Vagina (tissue), 2 donors: ENCODE data around the gene DPP4. TPM values are rescaled to one million over a fixed set of nuclear protein-coding genes. Genes with fewer than 3 reads are reported as not detected.

Experiments used
- DNase-seq, 2 donors: peaks; one replicate each; pipeline ENCODE4 v3.0.0-alpha.2; 2017; ENCODE audit errors: extremely low spot score in 2 of 2
- H3K27ac ChIP-seq: fragments of 200-600 bp; sonication (generic); one replicate; pipeline ENCODE4 v1.5.1; 2019
- H3K27me3 ChIP-seq: fragments of 200-600 bp; sonication (generic); one replicate; pipeline ENCODE4 v1.5.1; 2019
- H3K36me3 ChIP-seq, 2 donors: fragments of 200-600 bp; sonication (generic); one replicate each; pipeline ENCODE4 v1.5.1; 2017 to 2019
- H3K4me1 ChIP-seq: fragments of 200-600 bp; sonication (generic); one replicate; pipeline ENCODE4 v1.5.1; 2019
- H3K4me3 ChIP-seq, 2 donors: fragments of 200-600 bp; sonication (generic); 1 replicate in 1 of 2; 2 replicates in 1 of 2; pipeline ENCODE4 v1.5.1; 2016 to 2019
- H3K9me3 ChIP-seq: fragments of 200-600 bp; sonication (generic); one replicate; pipeline ENCODE4 v1.5.1; 2019
- CTCF ChIP-seq, 3 experiments: fragments of 450-650 bp in 2 of 3; fragments of 200-600 bp in 1 of 3; sonication (generic) in 1 of 3; IDR thresholded peaks; one replicate each; pipeline ENCODE4 v1.5.1; 2017 to 2019; ENCODE audit warnings: antibody characterized with exemption in 3 of 3, mild to moderate bottlenecking in 2 of 3, moderate library complexity in 2 of 3
- POLR2A ChIP-seq, 2 donors: fragments of 450-650 bp; IDR thresholded peaks; one replicate each; pipeline ENCODE4 v1.6.1; 2017; ENCODE audit warnings: antibody characterized with exemption in 2 of 2, mild to moderate bottlenecking in 2 of 2, moderate library complexity in 2 of 2
- POLR2AphosphoS5 ChIP-seq, 2 donors: sonication (generic); formaldehyde crosslinking; IDR thresholded peaks; one replicate each; pipeline ENCODE4 v1.9.0; 2017; ENCODE audit warnings: antibody characterized with exemption in 2 of 2, mild to moderate bottlenecking in 2 of 2, low read depth in 1 of 2; ENCODE audit not compliant: insufficient read depth in 1 of 2
- intact Hi-C: fragments of 100-400 bp; cut with DNase I; formaldehyde crosslinking; loops from one replicate; pipeline ENCODE4 v1.15.1; 2023
- total RNA-seq: library from RNA; depleted of rRNA; stranded (reverse); fragments of >200 nt; gene quantifications from one replicate; pipeline ENCODE4 v1.2.3, GENCODE V29; 2016

The DPP4 gene
- total RNA-seq, 1 donor from 2014 or later = 15.5 TPM

- Histone ChIP-seq H3K4me1 (no peaks in the 10 kb centered on the region), H3K4me3 (no peak overlapping the region), H3K27me3 (no peaks in the 10 kb centered on the region), H3K9me3 (no peaks in the 10 kb centered on the region), H3K27ac (no peak overlapping the region), H3K36me3 (no peaks in the 10 kb centered on the region)
- DNase-seq = no peak
- TF ChIP-seq CTCF (IDR thresholded peaks at IDR 0.05) (no peak), POLR2AphosphoS5 (IDR thresholded peaks at IDR 0.05; ENCODE audit: insufficient read depth in 1 of 2, low read depth in 1 of 2) (no peak), POLR2A (IDR thresholded peaks at IDR 0.05) (no peak)
- intact Hi-C loops = no loop called here
Observed at GRCh38 chr2:161964160-161964559, 109.9 kb downstream of the DPP4 start.

GRCh38 chr2:161962160-161962559 lies 111.9 kb downstream of the DPP4 start:
- Histone ChIP-seq H3K4me1 (no peaks in the 10 kb centered on the region), H3K27me3 (no peaks in the 10 kb centered on the region), H3K4me3 (no peak overlapping the region), H3K9me3 (no peaks in the 10 kb centered on the region), H3K36me3 (no peaks in the 10 kb centered on the region), H3K27ac (no peak overlapping the region)
- intact Hi-C loops = no loop called here
- TF ChIP-seq POLR2A (IDR thresholded peaks at IDR 0.05) (no peak), POLR2AphosphoS5 (IDR thresholded peaks at IDR 0.05; ENCODE audit: insufficient read depth in 1 of 2, low read depth in 1 of 2) (no peak), CTCF (IDR thresholded peaks at IDR 0.05) (no peak)
- no peak for DNase-seq

GRCh38 chr2:161961061-161961460 lies 113.0 kb downstream of the DPP4 start:
- Histone ChIP-seq H3K27me3 (no peaks in the 10 kb centered on the region), H3K27ac (no peak overlapping the region), H3K36me3 (no peaks in the 10 kb centered on the region), H3K4me1 (no peaks in the 10 kb centered on the region), H3K9me3 (no peaks in the 10 kb centered on the region), H3K4me3 (no peak overlapping the region)
- intact Hi-C loops = no loop called here
- no peak for DNase-seq
- TF ChIP-seq POLR2AphosphoS5 (IDR thresholded peaks at IDR 0.05; ENCODE audit: insufficient read depth in 1 of 2, low read depth in 1 of 2) (no peak), POLR2A (IDR thresholded peaks at IDR 0.05) (no peak), CTCF (IDR thresholded peaks at IDR 0.05) (no peak)

- Histone ChIP-seq H3K9me3 (no peaks in the 10 kb centered on the region), H3K27me3 (no peaks in the 10 kb centered on the region), H3K4me3 (no peak overlapping the region), H3K27ac (no peak overlapping the region), H3K36me3 (no peaks in the 10 kb centered on the region), H3K4me1 (no peaks in the 10 kb centered on the region)
- DNase-seq = no peak
- intact Hi-C loops = no loop called here
- no peak for TF ChIP-seq POLR2A (IDR thresholded peaks at IDR 0.05)
- TF ChIP-seq CTCF (IDR thresholded peaks at IDR 0.05) = no peak
- no peak for TF ChIP-seq POLR2AphosphoS5 (IDR thresholded peaks at IDR 0.05; ENCODE audit: insufficient read depth in 1 of 2, low read depth in 1 of 2)
Observed at GRCh38 chr2:161956738-161957137, 117.3 kb downstream of the DPP4 start.

- no peaks in the 10 kb centered on the region for H3K4me1 ChIP-seq
- intact Hi-C loops = no loop called here
- TF ChIP-seq POLR2AphosphoS5 (IDR thresholded peaks at IDR 0.05; ENCODE audit: insufficient read depth in 1 of 2, low read depth in 1 of 2) (no peak), CTCF (IDR thresholded peaks at IDR 0.05) (no peak), POLR2A (IDR thresholded peaks at IDR 0.05) (no peak)
- H3K9me3 ChIP-seq = no peaks in the 10 kb centered on the region
- no peak for DNase-seq
- H3K36me3 ChIP-seq = no peaks in the 10 kb centered on the region
- H3K27me3 ChIP-seq = no peaks in the 10 kb centered on the region
- no peak overlapping the region for H3K27ac ChIP-seq
- H3K4me3 ChIP-seq = no peak overlapping the region
Observed at GRCh38 chr2:161955211-161955610, 118.8 kb downstream of the DPP4 start.
